K562 (cell line): ENCODE data around the gene STAT4. TPM values are rescaled to one million over a fixed set of nuclear protein-coding genes. Genes with fewer than 3 reads are reported as not detected.

Source experiments
- ATAC-seq: fragments of 200-7000 bp; cut with Tn5 transposase; 3 replicates; pipeline ENCODE4 v1.9.1; 2020; ENCODE audit warnings: moderate library complexity
- BruUV-seq: library from RNA; stranded (reverse); fragments of 400-500 nt; replicated peaks from 2 replicates; lab custom pipeline; 2021; lab: Mats Ljungman, UMichigan
- CTCF ChIA-PET: fragments of 300-600 bp; formaldehyde crosslinking; extraction: SDS; loops from one replicate; lab custom pipeline; 2021; ENCODE audit warnings: low intra/inter-chr PET ratio; lab: Yijun Ruan, JAX
- POLR2A ChIA-PET: fragments of 300-600, 350-650 bp; sonication (Branson Sonifier 250); formaldehyde crosslinking; extraction: SDS; loops from one replicate; lab custom pipeline; 2021; ENCODE audit warnings: antibody characterized with exemption, inconsistent platforms; lab: Yijun Ruan, JAX
- DNase-seq, 4 experiments: peaks; one replicate each; pipeline versions ENCODE4 v3.0.0 to v3.0.0-alpha.2; 2011 to 2018; ENCODE audit warnings: low spot score in 3 of 4, mixed read lengths in 3 of 4; ENCODE audit errors: extremely low read depth in 1 of 4
- FAIRE-seq: peaks from 2 replicates; lab custom pipeline; 2011; peaks lifted over from hg19 to GRCh38; lab: Jason Lieb, UNC
- H2AFZ ChIP-seq: 2 replicates; pipeline ENCODE4 v1.6.0; 2011; ENCODE audit warnings: low read depth, low read length, control low read depth, inconsistent platforms
- H3K27ac ChIP-seq: fragments of 200-600 bp; 3 replicates; pipeline ENCODE4 v1.8.0; 2011; ENCODE audit warnings: low read depth, mild to moderate bottlenecking, control low read depth, inconsistent platforms, low read length, moderate library complexity, mixed read lengths; ENCODE audit errors: extremely low read depth
- H3K27me3 ChIP-seq, 2 experiments: fragments of 300-600 bp in 1 of 2; 2 replicates in 1 of 2; 3 replicates in 1 of 2; pipeline versions ENCODE4 v1.6.0 to v1.8.0; 2011; ENCODE audit warnings: inconsistent platforms in 2 of 2, low read length in 2 of 2, mild to moderate bottlenecking in 1 of 2, mixed read lengths in 1 of 2, moderate library complexity in 1 of 2; ENCODE audit not compliant: control insufficient read depth in 2 of 2, insufficient read depth in 2 of 2
- H3K36me3 ChIP-seq: fragments of 300-600 bp; 3 replicates; pipeline ENCODE4 v1.8.0; 2011; ENCODE audit warnings: mild to moderate bottlenecking, low read length, inconsistent platforms; ENCODE audit not compliant: control insufficient read depth, insufficient read depth
- H3K4me1 ChIP-seq, 2 experiments: fragments of 200-600 bp in 1 of 2; replicated peaks in 1 of 2; 2 replicates in 1 of 2; 3 replicates in 1 of 2; pipeline versions ENCODE4 v1.5.1 to v1.8.0; 2011; ENCODE audit warnings: inconsistent platforms in 2 of 2, low read length in 2 of 2, mild to moderate bottlenecking in 1 of 2, mixed read lengths in 1 of 2, moderate library complexity in 1 of 2; ENCODE audit not compliant: control insufficient read depth in 2 of 2, insufficient read depth in 2 of 2
- H3K4me2 ChIP-seq: 2 replicates; pipeline ENCODE4 v1.6.1; 2011; ENCODE audit warnings: low read length, control low read depth, inconsistent platforms, mixed read lengths; ENCODE audit not compliant: insufficient read depth
- H3K4me3 ChIP-seq: fragments of 200-600 bp; sonication (generic), shearing (Covaris generic); 2 replicates; pipeline ENCODE4 v1.5.1; 2016; ENCODE audit warnings: control low read depth, inconsistent platforms
- H3K79me2 ChIP-seq: fragments of 200-600 bp; 3 replicates; pipeline ENCODE4 v1.8.0; 2011; ENCODE audit warnings: low read length, inconsistent platforms; ENCODE audit not compliant: control insufficient read depth, insufficient read depth
- H3K9ac ChIP-seq, 2 experiments: 2 replicates each; pipeline versions ENCODE4 v1.6.0 to v1.6.1; 2011; ENCODE audit warnings: low read depth in 2 of 2, low read length in 2 of 2, control low read depth in 1 of 2, inconsistent platforms in 1 of 2, mild to moderate bottlenecking in 1 of 2, mixed read lengths in 1 of 2; ENCODE audit not compliant: insufficient read depth in 1 of 2
- H3K9me1 ChIP-seq: one replicate; pipeline ENCODE4 v1.6.0; 2011; ENCODE audit warnings: inconsistent platforms, mild to moderate bottlenecking, low read length, moderate library complexity; ENCODE audit not compliant: control insufficient read depth, insufficient read depth
- H3K9me3 ChIP-seq: replicated peaks from 2 replicates; pipeline ENCODE4 v1.5.1; 2011; ENCODE audit warnings: low read depth, low read length, inconsistent platforms; ENCODE audit not compliant: control insufficient read depth, insufficient read depth
- H4K20me1 ChIP-seq: replicated peaks from 2 replicates; pipeline ENCODE4 v1.6.1; 2011; ENCODE audit warnings: low read length, inconsistent platforms, mixed read lengths; ENCODE audit not compliant: control insufficient read depth, insufficient read depth
- CBX2 ChIP-seq: fragments of 200-600 bp; sonication (generic); IDR thresholded peaks from one replicate; pipeline ENCODE4 v1.6.1; 2012; ENCODE audit warnings: mild to moderate bottlenecking, low read length, inconsistent platforms; ENCODE audit not compliant: insufficient read depth, poor library complexity, severe bottlenecking
- CHD7 ChIP-seq: fragments of 200-600 bp; sonication (generic); IDR thresholded peaks from one replicate; pipeline ENCODE4 v1.6.1; 2012; ENCODE audit warnings: mild to moderate bottlenecking, low read depth, low read length, inconsistent platforms
- DPF2 ChIP-seq: fragments of 450-650 bp; IDR thresholded peaks from 2 replicates; pipeline ENCODE4 v1.6.1; 2016
- NR3C1 ChIP-seq: sonication (generic); formaldehyde crosslinking; IDR thresholded peaks from 2 replicates; pipeline ENCODE4 v1.8.1; 2022; ENCODE audit warnings: missing genetic modification reagents
- TCFL5 ChIP-seq: fragments of 250-450 bp; sonication (Bioruptor Pico); conservative IDR thresholded peaks from 2 replicates; pipeline ENCODE4 v1.6.1; 2021; ENCODE audit warnings: mild to moderate bottlenecking, moderate library complexity, matching md5 sums
- WGBS: fragments of 100-300 bp; shearing (Covaris generic); methylation state at CpG from one replicate; pipeline ENCODE4 v1.1.6; 2016; ENCODE audit warnings: low coverage, mixed read lengths; ENCODE audit not compliant: insufficient coverage; ENCODE audit errors: missing lambda C conversion rate; 5-methylcytosine and 5-hydroxymethylcytosine counted together
- in situ Hi-C: fragments of 300-500 bp; cut with MboI; formaldehyde crosslinking; loops from 4 replicates; pipeline ENCODE4 v1.15.0; 2018; ENCODE audit warnings: inconsistent platforms, mixed read lengths
- intact Hi-C: fragments of 100-400 bp; cut with micrococcal nuclease; formaldehyde crosslinking; loops from 2 replicates; pipeline ENCODE4 v1.14.2; 2022
- polyA plus RNA-seq, 8 experiments: library from polyadenylated mRNA; depleted of rRNA in 4 of 8; stranded (reverse) in 5 of 8; unstranded in 3 of 8; fragments of >200 nt; fragmentation: Nextera tagmentation in 2 of 8; fragmentation: Illumina TruSeq in 1 of 8; extraction: Ambion mirVana in 2 of 8; extraction: Trizol in 1 of 8; gene quantifications; 2 replicates each; pipeline versions ENCODE4 v1.2.1 to v1.2.3, GENCODE V29; 2011 to 2014; ENCODE audit warnings: inconsistent platforms in 1 of 8, missing spikeins in 1 of 8
- total RNA-seq, 7 experiments: library from RNA; depleted of rRNA in 6 of 7; stranded (reverse); fragments of >200 nt in 6 of 7; fragmentation: Illumina TruSeq in 2 of 7; extraction: Trizol in 2 of 7; gene quantifications; 2 replicates each; pipeline versions ENCODE4 v1.2.1 to v1.2.3, GENCODE V29; 2011 to 2021; ENCODE audit warnings: low replicate concordance in 1 of 7

Gene STAT4
- total and polyA plus RNA-seq, 9 of the 15 experiments (the other 6 are each of a cell fraction or from before 2014, with no cell fraction given): 0.01 to 0.06 (median 0.03) TPM; not detected in 6

- no peaks in the 10 kb centered on the region for H3K4me1 ChIP-seq
- no peak overlapping the region for H3K9ac ChIP-seq
- H3K36me3 ChIP-seq: no peaks in the 10 kb centered on the region
- intact Hi-C loops: no loop called here
- TF ChIP-seq NR3C1 (CRISPR knock-in tag): no peak
- no peak for TF ChIP-seq TCFL5 (CRISPR knock-in tag)
- no peak for TF ChIP-seq CHD7
- no peak for TF ChIP-seq DPF2
- no peak for TF ChIP-seq CBX2
- no peak for FAIRE-seq
- ChIA-PET CTCF (no interaction called here), POLR2A (no interaction called here)
- no peaks in the 10 kb centered on the region for H3K79me2 ChIP-seq
- no peak overlapping the region for H3K4me2 ChIP-seq
- DNase-seq: no peak
- BruUV-seq: no TSS peak
- in situ Hi-C loops: no loop called here
- 0% methylated on average over 1 of the region's 2 CpGs for WGBS
- ATAC-seq: no peak
- H3K4me3 ChIP-seq: no peak overlapping the region
- H3K27me3 ChIP-seq: no peaks in the 10 kb centered on the region
- no peaks in the 10 kb centered on the region for H3K9me3 ChIP-seq
- no peak overlapping the region for H2AFZ ChIP-seq
- H4K20me1 ChIP-seq: no peaks in the 10 kb centered on the region
- no peaks in the 10 kb centered on the region for H3K9me1 ChIP-seq
- no peak overlapping the region for H3K27ac ChIP-seq
These were observed 26.1 kb upstream of the STAT4 start for GRCh38 chr2:191176801-191177438.
